ENCODE results near the gene ARF5. TPM values are rescaled to one million over a fixed set of nuclear protein-coding genes. Genes with fewer than 3 reads are reported as not detected.

The ARF5 gene
- total and polyA plus RNA-seq, 2 of the 8 experiments (the other 6 are each of a cell fraction or from before 2014, with no cell fraction given) = 154 to 579 TPM

DNA sequence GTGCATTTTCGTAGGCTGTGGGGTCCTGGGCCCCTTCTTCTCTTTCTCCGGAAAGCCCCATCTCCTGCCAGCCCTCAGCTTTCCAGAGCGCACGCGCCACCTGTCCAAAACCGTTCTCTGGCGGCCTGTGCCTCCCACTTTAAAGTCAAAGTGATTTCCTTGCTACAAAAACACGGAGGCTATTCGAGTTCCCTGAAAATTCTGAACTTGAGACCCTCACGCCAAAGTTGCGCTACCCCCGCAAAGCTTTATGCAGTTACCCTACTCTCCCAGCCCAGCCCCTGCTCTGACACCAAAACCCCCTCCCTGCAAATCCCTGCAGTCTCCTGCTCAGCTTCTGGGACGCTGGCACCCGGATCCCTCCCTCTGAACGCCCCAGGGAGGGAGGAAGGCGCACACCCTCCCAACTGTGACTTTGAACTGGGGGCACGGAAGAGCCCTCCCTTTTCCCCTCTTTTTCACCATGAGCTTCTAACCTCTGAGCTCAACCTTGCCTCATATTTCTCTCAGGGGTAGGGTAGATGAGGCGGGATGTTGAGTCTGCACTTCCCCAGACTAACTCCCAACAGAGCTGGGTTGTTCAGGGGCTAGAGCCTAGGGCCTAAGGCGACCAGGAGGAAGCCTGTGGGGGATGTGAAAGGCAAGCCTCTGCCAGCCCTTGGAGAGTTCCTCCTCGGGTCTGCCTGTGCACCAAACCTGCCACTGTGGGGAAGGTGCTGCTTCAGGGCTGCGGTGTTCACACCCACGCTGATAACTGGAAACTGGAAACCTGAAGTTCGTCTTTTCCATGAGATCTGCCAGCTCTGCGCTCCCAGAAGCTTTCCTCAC, 32.4 kb downstream of the ARF5 start (continued):
- TF ChIP-seq SIN3A (conservative IDR thresholded peaks at IDR 0.05 in 1 of 2, IDR thresholded peaks at IDR 0.05 in 1 of 2; ENCODE audit: low read depth in 1 of 2, low read length in 2 of 2) (0 out of 4 replicates have a peak, but pooled peaks of 1 of the 2 experiments have one; percentile 3), SP1 (IDR thresholded peaks at IDR 0.05; ENCODE audit: low read depth, low read length) (peak; percentile 36; the same call in 1 of the 2 replicates)
- TF ChIP-seq, protein P1, sequence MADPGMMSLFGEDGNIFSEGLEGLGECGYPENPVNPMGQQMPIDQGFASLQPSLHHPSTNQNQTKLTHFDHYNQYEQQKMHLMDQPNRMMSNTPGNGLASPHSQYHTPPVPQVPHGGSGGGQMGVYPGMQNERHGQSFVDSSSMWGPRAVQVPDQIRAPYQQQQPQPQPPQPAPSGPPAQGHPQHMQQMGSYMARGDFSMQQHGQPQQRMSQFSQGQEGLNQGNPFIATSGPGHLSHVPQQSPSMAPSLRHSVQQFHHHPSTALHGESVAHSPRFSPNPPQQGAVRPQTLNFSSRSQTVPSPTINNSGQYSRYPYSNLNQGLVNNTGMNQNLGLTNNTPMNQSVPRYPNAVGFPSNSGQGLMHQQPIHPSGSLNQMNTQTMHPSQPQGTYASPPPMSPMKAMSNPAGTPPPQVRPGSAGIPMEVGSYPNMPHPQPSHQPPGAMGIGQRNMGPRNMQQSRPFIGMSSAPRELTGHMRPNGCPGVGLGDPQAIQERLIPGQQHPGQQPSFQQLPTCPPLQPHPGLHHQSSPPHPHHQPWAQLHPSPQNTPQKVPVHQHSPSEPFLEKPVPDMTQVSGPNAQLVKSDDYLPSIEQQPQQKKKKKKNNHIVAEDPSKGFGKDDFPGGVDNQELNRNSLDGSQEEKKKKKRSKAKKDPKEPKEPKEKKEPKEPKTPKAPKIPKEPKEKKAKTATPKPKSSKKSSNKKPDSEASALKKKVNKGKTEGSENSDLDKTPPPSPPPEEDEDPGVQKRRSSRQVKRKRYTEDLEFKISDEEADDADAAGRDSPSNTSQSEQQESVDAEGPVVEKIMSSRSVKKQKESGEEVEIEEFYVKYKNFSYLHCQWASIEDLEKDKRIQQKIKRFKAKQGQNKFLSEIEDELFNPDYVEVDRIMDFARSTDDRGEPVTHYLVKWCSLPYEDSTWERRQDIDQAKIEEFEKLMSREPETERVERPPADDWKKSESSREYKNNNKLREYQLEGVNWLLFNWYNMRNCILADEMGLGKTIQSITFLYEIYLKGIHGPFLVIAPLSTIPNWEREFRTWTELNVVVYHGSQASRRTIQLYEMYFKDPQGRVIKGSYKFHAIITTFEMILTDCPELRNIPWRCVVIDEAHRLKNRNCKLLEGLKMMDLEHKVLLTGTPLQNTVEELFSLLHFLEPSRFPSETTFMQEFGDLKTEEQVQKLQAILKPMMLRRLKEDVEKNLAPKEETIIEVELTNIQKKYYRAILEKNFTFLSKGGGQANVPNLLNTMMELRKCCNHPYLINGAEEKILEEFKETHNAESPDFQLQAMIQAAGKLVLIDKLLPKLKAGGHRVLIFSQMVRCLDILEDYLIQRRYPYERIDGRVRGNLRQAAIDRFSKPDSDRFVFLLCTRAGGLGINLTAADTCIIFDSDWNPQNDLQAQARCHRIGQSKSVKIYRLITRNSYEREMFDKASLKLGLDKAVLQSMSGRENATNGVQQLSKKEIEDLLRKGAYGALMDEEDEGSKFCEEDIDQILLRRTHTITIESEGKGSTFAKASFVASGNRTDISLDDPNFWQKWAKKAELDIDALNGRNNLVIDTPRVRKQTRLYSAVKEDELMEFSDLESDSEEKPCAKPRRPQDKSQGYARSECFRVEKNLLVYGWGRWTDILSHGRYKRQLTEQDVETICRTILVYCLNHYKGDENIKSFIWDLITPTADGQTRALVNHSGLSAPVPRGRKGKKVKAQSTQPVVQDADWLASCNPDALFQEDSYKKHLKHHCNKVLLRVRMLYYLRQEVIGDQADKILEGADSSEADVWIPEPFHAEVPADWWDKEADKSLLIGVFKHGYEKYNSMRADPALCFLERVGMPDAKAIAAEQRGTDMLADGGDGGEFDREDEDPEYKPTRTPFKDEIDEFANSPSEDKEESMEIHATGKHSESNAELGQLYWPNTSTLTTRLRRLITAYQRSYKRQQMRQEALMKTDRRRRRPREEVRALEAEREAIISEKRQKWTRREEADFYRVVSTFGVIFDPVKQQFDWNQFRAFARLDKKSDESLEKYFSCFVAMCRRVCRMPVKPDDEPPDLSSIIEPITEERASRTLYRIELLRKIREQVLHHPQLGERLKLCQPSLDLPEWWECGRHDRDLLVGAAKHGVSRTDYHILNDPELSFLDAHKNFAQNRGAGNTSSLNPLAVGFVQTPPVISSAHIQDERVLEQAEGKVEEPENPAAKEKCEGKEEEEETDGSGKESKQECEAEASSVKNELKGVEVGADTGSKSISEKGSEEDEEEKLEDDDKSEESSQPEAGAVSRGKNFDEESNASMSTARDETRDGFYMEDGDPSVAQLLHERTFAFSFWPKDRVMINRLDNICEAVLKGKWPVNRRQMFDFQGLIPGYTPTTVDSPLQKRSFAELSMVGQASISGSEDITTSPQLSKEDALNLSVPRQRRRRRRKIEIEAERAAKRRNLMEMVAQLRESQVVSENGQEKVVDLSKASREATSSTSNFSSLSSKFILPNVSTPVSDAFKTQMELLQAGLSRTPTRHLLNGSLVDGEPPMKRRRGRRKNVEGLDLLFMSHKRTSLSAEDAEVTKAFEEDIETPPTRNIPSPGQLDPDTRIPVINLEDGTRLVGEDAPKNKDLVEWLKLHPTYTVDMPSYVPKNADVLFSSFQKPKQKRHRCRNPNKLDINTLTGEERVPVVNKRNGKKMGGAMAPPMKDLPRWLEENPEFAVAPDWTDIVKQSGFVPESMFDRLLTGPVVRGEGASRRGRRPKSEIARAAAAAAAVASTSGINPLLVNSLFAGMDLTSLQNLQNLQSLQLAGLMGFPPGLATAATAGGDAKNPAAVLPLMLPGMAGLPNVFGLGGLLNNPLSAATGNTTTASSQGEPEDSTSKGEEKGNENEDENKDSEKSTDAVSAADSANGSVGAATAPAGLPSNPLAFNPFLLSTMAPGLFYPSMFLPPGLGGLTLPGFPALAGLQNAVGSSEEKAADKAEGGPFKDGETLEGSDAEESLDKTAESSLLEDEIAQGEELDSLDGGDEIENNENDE (IDR thresholded peaks at IDR 0.05; ENCODE audit: insufficient replicate concordance, low read length) = no peak
